Mononuclear cell (primary cell): ENCODE measurements around the gene DPP7. TPM values are rescaled to one million over a fixed set of nuclear protein-coding genes. Genes with fewer than 3 reads are reported as not detected.
"Not testable (repeated sequence)": the region's sequence is repeated elsewhere in the genome, so short reads cannot be mapped to it uniquely, and the experiment has no call there.

Source experiments
- H3K27me3 ChIP-seq: 2 replicates; pipeline ENCODE4 v1.6.0; 2011; ENCODE audit warnings: low read length, control low read depth; ENCODE audit not compliant: insufficient read depth
- H3K4me1 ChIP-seq: 2 replicates; pipeline ENCODE4 v1.5.1; 2011; ENCODE audit warnings: mild to moderate bottlenecking, low read length, control low read depth; ENCODE audit not compliant: insufficient read depth
- H3K4me3 ChIP-seq: 2 replicates; pipeline ENCODE4 v1.5.1; 2011; ENCODE audit warnings: mild to moderate bottlenecking, low read length, moderate library complexity
- H3K9me3 ChIP-seq: 2 replicates; pipeline ENCODE4 v1.5.1; 2011; ENCODE audit warnings: low read depth, mild to moderate bottlenecking, control low read depth, low read length
- total RNA-seq: library from RNA; depleted of rRNA; stranded (reverse); fragments of >200 nt; gene quantifications from one replicate; pipeline ENCODE4 v1.2.3, GENCODE V29; 2012

The DPP7 gene
- total RNA-seq, 1 donor, result 86.9 TPM

DNA sequence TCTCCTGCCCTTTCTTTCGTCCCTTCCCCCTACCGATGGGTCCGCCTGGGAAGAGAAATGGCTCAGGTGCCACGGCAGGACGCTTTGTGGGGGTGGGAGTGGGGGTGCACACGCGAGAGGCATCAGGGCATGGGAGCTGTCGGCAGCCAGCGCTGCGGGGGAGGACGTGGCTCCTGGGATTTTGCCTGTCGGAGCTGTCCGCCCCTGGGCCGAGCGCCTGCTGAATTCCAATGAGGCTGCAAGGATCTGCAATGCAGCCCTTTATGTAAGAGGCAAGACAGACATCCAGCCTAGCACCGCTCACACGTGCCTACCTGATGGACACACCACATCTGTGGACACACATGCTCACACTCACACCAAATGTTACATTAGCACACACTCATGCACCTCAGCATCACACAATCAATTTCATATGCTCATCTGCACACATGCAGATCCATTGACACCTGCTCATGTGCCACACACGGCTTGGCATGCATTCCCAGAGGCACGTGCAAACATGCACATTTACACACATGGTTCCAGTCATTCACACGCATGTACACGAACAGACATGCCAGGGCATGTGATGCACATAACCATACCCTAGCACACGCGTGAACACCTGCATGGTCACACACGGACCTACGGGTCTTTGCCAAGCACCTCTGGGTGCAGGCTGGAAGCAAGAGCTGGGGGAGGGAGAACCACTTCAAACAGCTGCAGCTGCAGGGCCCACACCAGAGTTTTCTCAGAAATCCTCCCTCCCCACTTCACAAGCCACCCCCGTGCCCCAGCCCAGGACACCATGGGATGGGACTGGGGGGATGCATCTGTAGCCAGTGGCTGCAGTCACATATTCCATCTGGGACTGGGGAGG lies 25.8 kb upstream of the DPP7 start:
- H3K9me3 ChIP-seq, result no peaks in the 10 kb centered on the region
- H3K4me3 ChIP-seq, result no peak overlapping the region
- H3K4me1 ChIP-seq, result no peaks in the 10 kb centered on the region
- peaks cover 42% of the 10 kb centered on the region for H3K27me3 ChIP-seq

- Histone ChIP-seq H3K4me3 (no peak overlapping the region), H3K4me1 (no peaks in the 10 kb centered on the region), H3K9me3 (no peaks in the 10 kb centered on the region), H3K27me3 (peaks cover 42% of the 10 kb centered on the region)
Measured at GRCh38 chr9:137139468-137140150, 25.1 kb upstream of the DPP7 start.

GRCh38 chr9:137138722-137139467 lies 24.4 kb upstream of the DPP7 start, which contains the start of gene GRIN1:
Gene GRIN1, plus strand, starts transcription at chr9:137139154. Its CDS starts 333 bp downstream, at chr9:137139487.
- H3K27me3 ChIP-seq, result peaks cover 42% of the 10 kb centered on the region
- no peak within 1 kb of the TSS for H3K4me3 ChIP-seq
- H3K9me3 ChIP-seq, result no peaks in the 10 kb centered on the region
- H3K4me1 ChIP-seq, result no peaks in the 10 kb centered on the region

DNA sequence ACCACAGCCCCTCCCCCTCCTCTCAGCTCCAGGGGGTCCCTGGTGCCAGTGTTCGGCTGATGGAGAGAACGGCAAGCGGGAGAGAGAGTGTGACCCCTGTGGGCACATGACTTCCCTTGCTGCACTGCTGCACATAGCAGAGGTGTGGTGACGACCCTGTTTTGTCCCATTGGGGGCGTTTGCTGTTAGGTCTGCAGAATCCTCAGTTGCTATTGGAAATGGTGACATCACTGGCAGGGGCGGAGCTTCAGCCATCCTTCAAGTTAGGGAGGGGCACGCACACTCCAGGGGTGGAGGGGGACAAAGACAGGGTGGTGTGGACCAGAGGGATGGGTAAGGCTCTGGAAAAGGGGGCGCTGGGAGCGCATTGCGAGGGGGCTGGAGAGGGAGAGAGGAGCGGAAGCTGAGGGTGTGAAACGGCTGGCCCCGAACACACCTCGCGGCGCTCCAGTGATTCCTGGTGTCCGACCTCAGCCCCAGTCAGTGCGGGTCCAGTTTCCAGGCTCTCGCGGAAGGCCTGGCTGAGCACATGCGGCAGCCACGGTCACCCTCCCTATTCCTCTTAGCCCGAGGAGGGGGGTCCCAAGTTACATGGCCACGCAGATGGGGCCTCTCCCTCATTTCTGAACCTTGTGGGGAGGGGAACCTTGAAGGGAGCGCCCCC lies 23.7 kb upstream of the DPP7 start:
- Histone ChIP-seq H3K27me3 (peaks cover 42% of the 10 kb centered on the region), H3K9me3 (no peaks in the 10 kb centered on the region), H3K4me3 (no peak overlapping the region), H3K4me1 (no peaks in the 10 kb centered on the region)

- Histone ChIP-seq H3K9me3 (no peaks in the 10 kb centered on the region), H3K4me1 (no peaks in the 10 kb centered on the region), H3K4me3 (no peak overlapping the region), H3K27me3 (peaks cover 42% of the 10 kb centered on the region)
Measured at GRCh38 chr9:137136881-137137607, 22.5 kb upstream of the DPP7 start.

DNA sequence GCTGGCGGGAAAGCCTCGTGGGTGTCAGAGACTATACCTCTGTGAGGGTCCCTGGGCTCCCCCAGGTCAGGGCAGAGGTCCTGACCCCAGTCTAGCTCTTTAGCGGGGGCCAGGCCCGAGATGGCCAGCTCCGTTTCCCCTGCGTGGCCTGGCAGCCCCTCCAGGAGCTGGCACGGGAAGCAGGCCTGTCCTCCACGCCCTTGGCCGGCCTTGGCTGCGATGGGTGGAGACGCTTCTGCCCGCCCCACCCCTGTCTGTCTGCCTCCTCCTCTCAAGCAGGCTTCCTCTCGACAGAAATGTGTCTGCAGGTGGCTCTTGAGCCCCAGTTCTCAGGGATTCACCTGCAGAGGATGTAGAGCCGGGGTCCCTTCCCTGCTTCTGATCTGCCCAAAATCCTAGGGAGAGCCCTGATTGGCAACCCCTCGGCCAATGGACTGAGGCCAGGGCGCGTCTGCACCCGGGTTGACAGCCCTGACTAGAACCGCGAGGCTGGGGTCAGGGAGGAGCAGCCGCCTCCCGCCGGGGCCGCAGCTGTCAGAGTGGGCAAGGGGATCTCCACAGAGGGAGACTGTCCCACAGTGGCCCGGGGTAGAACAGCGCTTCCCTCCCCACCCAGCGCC lies 21.8 kb upstream of the DPP7 start:
- H3K9me3 ChIP-seq, result no peaks in the 10 kb centered on the region
- peaks cover 42% of the 10 kb centered on the region for H3K27me3 ChIP-seq
- H3K4me3 ChIP-seq, result no peak overlapping the region
- no peaks in the 10 kb centered on the region for H3K4me1 ChIP-seq

- H3K9me3 ChIP-seq, H3K4me1 ChIP-seq: not testable (repeated sequence)
- H3K27me3 ChIP-seq, result peaks cover 38% of the 10 kb centered on the region
Measured at GRCh38 chr9:137135154-137135553, 20.6 kb upstream of the DPP7 start.

GRCh38 chr9:137134191-137134590 lies 19.7 kb upstream of the DPP7 start:
- no peak overlapping the region for H3K4me3 ChIP-seq
- peaks cover 30% of the 10 kb centered on the region for H3K27me3 ChIP-seq

More at GRCh38 chr9:137135154-137135553, 20.6 kb upstream of the DPP7 start:
- not testable (repeated sequence) for H3K4me3 ChIP-seq

DNA sequence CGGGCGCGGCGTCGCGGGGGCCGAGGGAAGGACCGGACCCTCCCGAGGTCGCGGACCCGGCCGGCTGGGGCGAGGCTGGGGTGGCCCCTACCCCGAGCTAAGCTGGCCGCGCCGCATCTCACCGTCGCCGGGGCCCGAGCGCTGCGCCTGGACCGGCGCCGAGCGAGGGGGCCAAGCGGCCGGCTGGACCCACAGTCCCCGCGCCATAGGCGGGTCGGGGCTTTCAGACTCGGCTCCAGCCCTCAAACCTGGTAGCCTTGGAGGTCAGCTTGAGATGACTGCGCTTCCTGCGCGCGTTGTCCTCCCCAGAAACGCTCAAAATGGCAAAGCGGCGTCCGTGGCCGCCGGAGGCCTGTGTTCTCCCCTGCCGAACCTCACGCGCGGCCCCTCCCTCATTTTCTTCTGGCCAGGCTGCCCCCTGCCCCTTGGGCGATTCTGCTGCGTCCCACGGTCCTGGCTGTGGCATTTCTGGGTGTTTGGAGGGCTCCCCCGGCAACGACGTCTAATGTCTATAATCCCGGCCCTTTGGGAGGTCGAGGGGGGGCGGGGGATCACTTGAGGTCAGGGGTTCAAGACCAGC lies 15.7 kb upstream of the DPP7 start:
- peaks cover 3% of the 10 kb centered on the region for H3K27me3 ChIP-seq
- H3K4me1 ChIP-seq, result peaks cover 38% of the 10 kb centered on the region
- H3K9me3 ChIP-seq, result no peaks in the 10 kb centered on the region
- H3K4me3 ChIP-seq, result peak overlapping the region; percentile 65

More at GRCh38 chr9:137134191-137134590, 19.7 kb upstream of the DPP7 start:
- Histone ChIP-seq H3K9me3 (no peaks in the 10 kb centered on the region), H3K4me1 (peaks cover 9% of the 10 kb centered on the region)

DNA sequence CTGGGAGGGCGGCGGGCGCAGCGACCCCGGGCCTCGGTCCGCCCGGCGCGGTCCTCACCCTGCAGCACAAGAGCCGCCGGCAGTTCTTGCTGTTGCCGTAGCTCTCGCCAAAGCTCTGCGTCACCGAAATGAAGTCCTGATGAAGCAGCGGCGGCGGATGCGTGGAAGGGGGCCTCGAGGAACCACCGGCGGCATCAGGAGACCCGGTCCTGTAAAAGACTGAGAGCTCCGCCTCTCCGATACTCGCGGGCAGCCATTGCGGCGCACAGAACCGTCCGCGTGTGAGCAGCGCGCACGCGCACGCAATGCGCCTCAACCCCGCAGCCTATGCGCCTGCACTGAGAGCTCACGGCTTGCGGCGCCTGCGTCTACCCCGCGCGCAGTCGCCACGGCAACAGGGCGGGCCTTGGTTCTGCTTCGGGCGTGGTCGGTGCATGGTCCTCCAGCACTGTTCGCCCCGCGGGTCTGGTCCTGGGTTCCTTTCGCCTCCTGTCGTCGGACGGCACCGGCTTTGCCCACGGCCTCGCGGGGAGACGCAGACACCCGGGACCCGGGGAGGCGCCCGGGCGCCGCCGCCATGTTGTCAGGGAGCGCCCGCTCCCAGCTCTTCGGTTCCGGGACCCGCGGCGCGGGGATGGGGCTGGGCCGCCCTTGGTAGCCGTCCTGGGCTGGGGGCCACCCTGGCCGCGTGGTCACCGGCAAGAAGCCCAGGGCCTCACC lies 15.1 kb upstream of the DPP7 start:
- Histone ChIP-seq H3K4me3 (peak overlapping the region; percentile 65), H3K4me1 (peaks cover 38% of the 10 kb centered on the region), H3K9me3 (no peaks in the 10 kb centered on the region), H3K27me3 (peaks cover 3% of the 10 kb centered on the region)

DNA sequence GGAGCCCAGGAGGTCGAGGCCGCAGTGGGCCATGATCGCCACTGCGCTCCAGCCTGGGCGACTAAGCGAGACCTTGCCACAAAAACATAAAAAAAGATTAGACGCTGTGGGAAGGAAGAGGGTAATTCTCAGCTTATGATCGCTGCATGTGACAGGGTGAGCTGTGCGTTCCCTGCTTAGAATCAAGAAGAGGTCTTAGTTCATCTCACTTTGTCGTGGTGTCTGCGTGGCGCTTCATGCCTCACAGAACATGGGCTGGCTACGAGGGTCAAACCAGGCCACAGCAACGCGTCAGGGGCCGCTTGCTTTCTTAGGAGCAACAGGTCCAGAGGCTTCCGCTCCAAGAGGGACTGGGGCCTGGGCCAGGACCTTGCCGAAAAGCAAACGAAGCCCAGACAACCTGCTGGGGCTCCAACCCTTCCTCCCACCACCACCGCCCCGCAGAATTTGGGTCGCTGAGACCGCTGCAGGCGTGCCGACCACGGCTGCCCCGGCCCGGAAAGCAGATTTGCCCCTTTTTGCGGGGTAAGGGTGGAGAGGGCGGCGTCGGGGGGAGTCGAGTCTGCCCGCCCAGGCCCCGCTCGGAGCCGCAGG lies 14.4 kb upstream of the DPP7 start:
- peak overlapping the region; percentile 65 for H3K4me3 ChIP-seq
- peaks cover 38% of the 10 kb centered on the region for H3K4me1 ChIP-seq
- H3K9me3 ChIP-seq, result no peaks in the 10 kb centered on the region
- H3K27me3 ChIP-seq, result peaks cover 3% of the 10 kb centered on the region

DNA sequence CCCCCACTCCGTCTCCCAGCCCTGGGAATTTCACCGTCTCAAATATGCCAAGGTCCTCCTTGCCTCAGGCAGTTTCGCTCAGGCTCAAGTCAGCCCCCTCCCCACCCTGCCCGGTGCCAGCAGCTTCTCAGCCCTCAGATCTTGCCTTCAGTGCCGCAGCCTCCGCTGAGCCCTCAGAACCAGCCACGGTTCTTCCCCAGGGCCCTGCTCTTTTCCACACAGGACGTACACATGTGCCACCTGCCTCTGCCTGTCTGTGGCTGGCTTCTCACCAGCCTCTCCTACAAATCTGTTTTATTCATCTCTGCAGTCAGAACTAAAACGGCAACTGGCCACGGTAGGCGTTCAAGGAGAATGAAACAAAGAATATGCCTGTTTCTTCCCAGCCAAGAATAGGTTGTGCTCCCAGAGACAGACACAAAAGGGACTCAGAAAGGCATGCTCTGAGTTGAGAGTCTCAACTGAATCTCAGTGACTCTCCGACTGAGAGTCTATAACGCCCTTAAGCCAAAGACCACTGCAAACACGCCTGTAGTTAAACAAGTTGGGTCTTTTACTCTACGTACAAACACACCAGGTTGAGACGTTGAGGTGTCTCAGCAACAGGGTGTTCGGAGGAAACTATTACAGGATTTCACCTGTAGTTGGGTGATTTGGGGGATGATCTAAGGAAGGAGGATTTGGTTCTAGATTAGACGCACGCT lies 13.8 kb upstream of the DPP7 start:
- peaks cover 3% of the 10 kb centered on the region for H3K27me3 ChIP-seq
- no peak overlapping the region for H3K4me3 ChIP-seq
- no peaks in the 10 kb centered on the region for H3K9me3 ChIP-seq

More for the DNA sequence above, 13.8 kb upstream of the DPP7 start:
- peaks cover 40% of the 10 kb centered on the region for H3K4me1 ChIP-seq
